NOMO-1 (cell line): ENCODE measurements around the gene CCDC201.

Experiments
- DNase-seq, 2 experiments: peaks; one replicate each; lab custom pipeline; 2025; ENCODE audit not compliant: unreplicated experiment in 2 of 2; lab: John Stamatoyannopoulos, UW

The CCDC201 gene

GRCh38 chr7:45893996-45894664, 21.2 kb upstream of the CCDC201 start:
- DNase-seq, result no peak

DNA sequence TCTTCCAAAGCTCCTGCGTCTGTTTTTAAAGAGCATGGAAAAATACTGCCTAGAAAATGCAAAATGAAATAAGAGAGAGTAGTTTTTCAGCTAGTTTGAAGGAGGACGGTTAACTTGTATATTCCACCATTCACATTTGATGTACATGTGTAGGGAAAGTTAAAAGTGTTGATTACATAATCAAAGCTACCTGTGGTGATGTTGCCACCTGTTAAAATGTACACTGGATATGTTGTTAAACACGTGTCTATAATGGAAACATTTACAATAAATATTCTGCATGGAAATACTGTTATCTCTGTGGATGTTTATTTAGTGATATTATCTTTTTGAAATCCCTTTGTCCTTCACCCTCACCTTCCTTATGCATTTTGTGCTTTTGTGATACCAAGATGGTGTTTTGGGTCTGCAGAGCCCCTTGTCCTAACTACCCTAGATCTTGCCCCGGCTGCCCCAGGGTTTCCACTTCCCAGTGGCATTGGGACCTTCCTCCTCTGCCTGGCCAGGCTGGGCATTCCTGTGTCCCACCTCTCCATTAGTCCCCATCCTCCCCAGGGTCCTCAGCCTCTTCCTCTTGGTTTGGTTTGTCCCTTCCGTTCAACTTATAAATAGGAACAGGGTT, 20.6 kb upstream of the CCDC201 start:
- no peak for DNase-seq

GRCh38 chr7:45892407-45893035, 19.6 kb upstream of the CCDC201 start:
- no peak for DNase-seq

DNA sequence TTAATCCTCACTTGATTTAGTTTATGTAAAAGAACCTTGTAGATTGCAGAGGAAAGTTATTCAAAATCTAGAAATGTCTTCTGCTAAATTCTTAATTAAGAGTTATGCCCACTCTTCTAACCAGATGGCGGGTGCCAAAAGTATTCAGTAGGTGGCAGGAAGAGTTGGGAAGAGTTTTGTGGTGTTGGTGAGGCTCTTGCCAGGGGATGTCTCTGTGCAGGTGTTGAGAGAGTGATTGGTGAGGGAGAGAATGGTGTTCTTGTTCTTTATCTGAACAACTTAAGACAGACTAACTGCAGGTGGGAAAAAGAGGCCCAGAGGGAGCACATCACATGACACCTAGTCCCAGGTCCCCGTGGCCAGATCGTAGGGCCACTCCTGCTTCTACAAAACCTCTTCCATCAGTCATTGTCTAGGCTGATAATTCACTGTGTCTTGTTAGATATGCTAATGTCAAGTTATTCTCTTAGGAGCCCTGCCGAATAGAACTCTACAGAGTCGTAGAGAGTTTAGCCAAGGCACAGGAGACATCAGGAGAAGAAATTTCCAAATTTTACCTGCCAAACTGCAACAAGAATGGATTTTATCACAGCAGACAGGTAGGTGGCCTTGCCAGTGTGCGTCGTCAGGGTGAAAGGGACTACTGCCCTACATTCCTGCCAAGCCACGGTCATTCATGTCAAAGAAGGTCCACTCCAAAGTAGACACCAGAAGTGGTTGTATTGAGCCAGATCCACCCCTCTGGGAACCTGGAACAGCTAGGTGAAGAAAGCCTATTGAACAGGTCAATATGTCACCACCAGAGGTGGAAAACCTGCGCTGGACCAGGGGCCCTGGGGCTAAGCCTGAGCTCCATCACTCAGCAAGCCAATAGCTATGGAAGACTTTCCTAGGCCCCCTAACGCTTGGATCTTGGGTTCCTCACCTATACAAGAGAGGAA, 18.9 kb upstream of the CCDC201 start:
- no peak for DNase-seq

DNA sequence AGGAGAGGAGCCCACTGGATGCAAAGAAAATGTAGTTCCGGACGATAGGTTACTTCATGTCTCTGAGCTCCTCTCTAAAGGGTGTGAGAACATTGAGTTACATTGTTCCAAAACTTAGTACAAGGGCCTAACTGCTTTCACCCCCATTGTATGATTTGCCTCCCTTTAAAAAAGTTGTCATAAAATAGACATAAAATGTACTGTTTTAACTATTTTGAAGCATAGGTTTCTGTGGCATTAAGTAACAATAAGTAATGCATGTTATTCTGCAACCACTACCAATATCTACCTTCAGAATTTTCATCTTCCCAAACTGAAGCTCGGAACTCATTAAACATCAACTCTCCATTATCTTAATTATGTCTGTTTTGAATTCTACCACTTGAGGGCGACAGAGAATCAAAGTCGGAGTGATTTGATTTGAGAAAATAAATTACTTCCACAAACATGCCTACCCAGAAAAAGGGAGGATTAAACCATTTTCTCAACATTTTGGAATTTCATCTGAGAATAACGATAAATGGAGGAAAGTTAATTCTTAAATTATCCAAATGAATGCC, 18.1 kb upstream of the CCDC201 start:
- DNase-seq, result peak in 1 of 2 experiments; percentile 17

GRCh38 chr7:45890125-45890901, 17.4 kb upstream of the CCDC201 start:
- DNase-seq, result no peak

- DNase-seq, result no peak
These were observed 16.6 kb upstream of the CCDC201 start for GRCh38 chr7:45889367-45890067.

DNA sequence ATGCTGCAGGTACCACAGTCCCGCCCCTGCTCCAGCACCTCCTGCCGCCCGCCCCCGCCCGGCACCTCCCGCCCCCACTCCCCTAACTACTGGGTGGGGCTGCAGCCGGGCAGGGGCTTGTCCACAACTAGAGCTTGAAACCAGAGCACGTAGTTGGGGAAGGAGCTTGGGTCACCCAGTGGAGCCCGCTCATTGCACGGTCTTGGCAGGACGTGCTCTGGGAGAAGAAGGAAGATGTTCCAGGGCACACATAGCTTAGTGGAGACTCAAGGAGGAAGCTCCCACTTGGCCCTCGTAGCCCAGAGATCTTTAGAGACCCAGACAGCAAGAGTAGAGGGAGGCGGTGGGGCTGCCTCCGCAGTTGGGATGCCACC, 16.1 kb upstream of the CCDC201 start:
- no peak for DNase-seq

- no peak for DNase-seq
These were observed 15.5 kb upstream of the CCDC201 start, which contains the start of gene IGFBP1 for GRCh38 chr7:45888185-45888992. TSS of gene IGFBP1 (plus strand) at chr7:45888488. CDS start at chr7:45888653, 165 bp downstream.

GRCh38 chr7:45886931-45887667, 14.2 kb upstream of the CCDC201 start:
- no peak for DNase-seq

- no peak for DNase-seq
These were observed 12.5 kb upstream of the CCDC201 start for GRCh38 chr7:45885264-45885882.

DNA sequence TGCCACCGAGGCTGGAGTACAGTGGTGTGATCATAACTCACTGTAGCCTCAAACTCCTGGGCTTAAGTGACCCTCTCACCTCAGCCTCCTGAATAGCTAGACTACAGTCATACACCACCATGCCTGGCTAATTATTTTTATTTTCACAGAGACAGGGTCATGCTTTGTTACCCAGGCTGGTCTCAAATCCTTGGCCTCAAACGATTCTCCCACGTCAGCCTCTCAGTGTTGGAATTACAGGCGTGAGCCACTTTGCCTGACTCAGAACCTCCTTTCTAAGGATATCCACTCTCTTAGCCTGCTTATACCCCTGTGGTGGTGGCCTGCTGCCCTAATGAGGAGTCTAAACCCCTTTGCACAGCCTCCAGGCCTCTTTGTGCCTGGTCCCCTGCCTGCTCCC, 11.3 kb upstream of the CCDC201 start:
- DNase-seq, result no peak

GRCh38 chr7:45882465-45882810, 9.6 kb upstream of the CCDC201 start:
- DNase-seq, result no peak

- DNase-seq, result no peak
These were observed 9.0 kb upstream of the CCDC201 start for GRCh38 chr7:45881759-45882464.

DNA sequence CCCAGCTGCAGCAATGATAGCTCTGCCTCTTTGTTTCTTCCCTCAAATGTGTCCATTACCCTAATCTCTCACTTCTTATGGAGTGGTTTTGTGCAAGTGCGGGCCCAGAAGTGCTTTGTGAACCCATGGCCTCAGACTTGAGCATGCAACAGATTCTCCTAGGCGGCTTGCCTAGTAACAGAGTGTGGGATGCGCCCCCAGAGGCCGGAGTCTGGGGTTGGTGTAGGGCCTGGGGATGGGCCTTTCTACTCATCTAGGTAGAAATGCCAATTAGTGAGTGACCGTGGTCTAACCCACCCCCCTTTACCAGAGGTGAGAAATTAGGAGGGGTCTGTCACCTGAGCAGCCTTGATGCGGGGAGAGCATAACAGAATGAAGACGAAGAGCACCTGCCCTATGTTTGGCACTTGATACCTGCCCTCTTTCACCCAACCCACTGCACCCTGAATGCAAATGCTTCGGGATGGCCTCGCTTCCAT, 8.4 kb upstream of the CCDC201 start:
- DNase-seq, result no peak

- no peak for DNase-seq
These were observed 7.6 kb upstream of the CCDC201 start for GRCh38 chr7:45880433-45880860.
